Measurements from ENCODE around the gene SMURF1. TPM values are rescaled to one million over a fixed set of nuclear protein-coding genes. Genes with fewer than 3 reads are reported as not detected.

SMURF1 gene
- total and polyA plus RNA-seq, 2 experiments from 2014 or later, result 12.4 to 21.7 TPM

- Histone ChIP-seq H3K36me3 (replicated peaks; ENCODE audit: insufficient read depth, low read depth) (no peaks in the 10 kb centered on the region), H3K4me1 (ENCODE audit: insufficient read depth) (peaks cover 17% of the 10 kb centered on the region), H3K4me2 (no peak overlapping the region), H3K9me3 (ENCODE audit: low read depth) (no peaks in the 10 kb centered on the region), H2AFZ (no peak overlapping the region), H3K4me3 (no peak overlapping the region), H3K79me2 (peaks cover 99% of the 10 kb centered on the region), H3K27ac (peak overlapping the region; percentile 31), H4K20me1 (ENCODE audit: insufficient read depth, poor library complexity, severe bottlenecking) (peaks cover 17% of the 10 kb centered on the region), H3K27me3 (no peaks in the 10 kb centered on the region), H3K9me2 (replicated peaks; ENCODE audit: insufficient read depth) (no peaks in the 10 kb centered on the region)
- 72% methylated on average over 10 of the region's 10 CpGs for WGBS (ENCODE audit: low lambda C conversion rate, missing lambda C conversion rate)
- no peak for DNase-seq (ENCODE audit: low spot score)
- TF ChIP-seq EZH2phosphoT487 (IDR thresholded peaks at IDR 0.05; ENCODE audit: low read depth, severe bottlenecking, unreplicated experiment) (no peak), CTCF (IDR thresholded peaks at IDR 0.05; ENCODE audit: poor library complexity) (no peak), EZH2 (IDR thresholded peaks at IDR 0.05; ENCODE audit: borderline replicate concordance) (no peak)
Observed at GRCh38 chr7:99109108-99110051, 34.5 kb downstream of the SMURF1 start.

- Histone ChIP-seq H3K4me2 (no peak overlapping the region), H3K9me2 (replicated peaks; ENCODE audit: insufficient read depth) (no peaks in the 10 kb centered on the region), H3K27me3 (no peaks in the 10 kb centered on the region), H4K20me1 (ENCODE audit: insufficient read depth, poor library complexity, severe bottlenecking) (peaks cover 17% of the 10 kb centered on the region), H2AFZ (no peak overlapping the region), H3K4me1 (ENCODE audit: insufficient read depth) (peaks cover 17% of the 10 kb centered on the region), H3K79me2 (peaks cover 99% of the 10 kb centered on the region), H3K9me3 (ENCODE audit: low read depth) (no peaks in the 10 kb centered on the region), H3K4me3 (no peak overlapping the region), H3K27ac (no peak overlapping the region), H3K36me3 (replicated peaks; ENCODE audit: insufficient read depth, low read depth) (no peaks in the 10 kb centered on the region)
- TF ChIP-seq EZH2 (IDR thresholded peaks at IDR 0.05; ENCODE audit: borderline replicate concordance) (no peak), EZH2phosphoT487 (IDR thresholded peaks at IDR 0.05; ENCODE audit: low read depth, severe bottlenecking, unreplicated experiment) (no peak), CTCF (IDR thresholded peaks at IDR 0.05; ENCODE audit: poor library complexity) (no peak)
- DNase-seq (ENCODE audit: low spot score), result no peak
- WGBS (ENCODE audit: low lambda C conversion rate, missing lambda C conversion rate), result 92% methylated on average over 4 of the region's 4 CpGs
Observed at GRCh38 chr7:99108613-99109012, 35.3 kb downstream of the SMURF1 start.

GRCh38 chr7:99106821-99107241, 37.1 kb downstream of the SMURF1 start:
- H3K9me2 ChIP-seq (replicated peaks; ENCODE audit: insufficient read depth), result no peaks in the 10 kb centered on the region
- WGBS (ENCODE audit: low lambda C conversion rate, missing lambda C conversion rate), result 78% methylated on average over 4 of the region's 4 CpGs

More at GRCh38 chr7:99106821-99107241, 37.1 kb downstream of the SMURF1 start:
- TF ChIP-seq CTCF (IDR thresholded peaks at IDR 0.05; ENCODE audit: poor library complexity), result no peak
- no peak for TF ChIP-seq EZH2 (IDR thresholded peaks at IDR 0.05; ENCODE audit: borderline replicate concordance)
- TF ChIP-seq EZH2phosphoT487 (IDR thresholded peaks at IDR 0.05; ENCODE audit: low read depth, severe bottlenecking, unreplicated experiment), result no peak
- H3K4me1 ChIP-seq (ENCODE audit: insufficient read depth), result peaks cover 12% of the 10 kb centered on the region
- no peaks in the 10 kb centered on the region for H3K9me3 ChIP-seq (ENCODE audit: low read depth)
- H3K36me3 ChIP-seq (replicated peaks; ENCODE audit: insufficient read depth, low read depth), result no peaks in the 10 kb centered on the region
- no peak for DNase-seq (ENCODE audit: low spot score)
- H3K79me2 ChIP-seq, result peaks cover 99% of the 10 kb centered on the region
- H3K27ac ChIP-seq, result peak overlapping the region; percentile 27
- peak overlapping the region; percentile 5 for H3K4me2 ChIP-seq
- H3K27me3 ChIP-seq, result no peaks in the 10 kb centered on the region
- no peak overlapping the region for H3K4me3 ChIP-seq
- H2AFZ ChIP-seq, result no peak overlapping the region
- H4K20me1 ChIP-seq (ENCODE audit: insufficient read depth, poor library complexity, severe bottlenecking), result peaks cover 17% of the 10 kb centered on the region

Measured in hepatocyte (in vitro differentiated cells).